NCI-H2107 treated with DMSO at 0.1 percent for 48 hours (cell line): Measurements from ENCODE around the gene PMIS2.

Experiments used
- DNase-seq: peaks from one replicate; lab custom pipeline; 2025; ENCODE audit not compliant: unreplicated experiment; lab: John Stamatoyannopoulos, UW

PMIS2 gene

GRCh38 chr19:35585848-35586247, at the start of gene PMIS2:
Gene PMIS2, plus strand, starts transcription at chr19:35586173. Its CDS starts 87 bp downstream, at chr19:35586260.
- no peak for DNase-seq

GRCh38 chr19:35539314-35539713, 46.7 kb upstream of the PMIS2 start:
- DNase-seq, result no peak

- no peak for DNase-seq
Observed at GRCh38 chr19:35539850-35540249, 46.1 kb upstream of the PMIS2 start.

- no peak for DNase-seq
Observed at GRCh38 chr19:35540356-35540927, 45.5 kb upstream of the PMIS2 start.

- DNase-seq, result no peak
Observed at GRCh38 chr19:35542209-35542608, 43.8 kb upstream of the PMIS2 start.

GRCh38 chr19:35543280-35544109, 42.5 kb upstream of the PMIS2 start:
- DNase-seq, result no peak

GRCh38 chr19:35544110-35544802, 41.7 kb upstream of the PMIS2 start:
- no peak for DNase-seq

- DNase-seq, result peak; percentile 29
Observed at GRCh38 chr19:35545001-35545854, 40.7 kb upstream of the PMIS2 start, which contains the start of gene TMEM147. Gene TMEM147, plus strand, starts transcription at chr19:35545626. Its CDS starts 114 bp downstream, at chr19:35545740.

- DNase-seq, result no peak
Observed at GRCh38 chr19:35545855-35546381, 40.1 kb upstream of the PMIS2 start.

- no peak for DNase-seq
Observed at GRCh38 chr19:35546532-35546931, 39.4 kb upstream of the PMIS2 start.

- DNase-seq, result peak; percentile 44
Observed at GRCh38 chr19:35549174-35549788, 36.7 kb upstream of the PMIS2 start.

- DNase-seq, result no peak
Observed at GRCh38 chr19:35549879-35550523, 36.0 kb upstream of the PMIS2 start.

GRCh38 chr19:35551091-35551810, 34.7 kb upstream of the PMIS2 start:
- no peak for DNase-seq

- no peak for DNase-seq
Observed at GRCh38 chr19:35552534-35553384, 33.2 kb upstream of the PMIS2 start.

- DNase-seq, result no peak
Observed at GRCh38 chr19:35553385-35554000, 32.5 kb upstream of the PMIS2 start.

- DNase-seq, result no peak
Observed at GRCh38 chr19:35554076-35554475, 31.9 kb upstream of the PMIS2 start.

- no peak for DNase-seq
Observed at GRCh38 chr19:35555301-35556005, 30.5 kb upstream of the PMIS2 start.
